Panc1 (cell line): Measurements from ENCODE around the gene ZFHX2. TPM values are rescaled to one million over a fixed set of nuclear protein-coding genes. Genes with fewer than 3 reads are reported as not detected.

Source experiments
- ATAC-seq: fragments of 200-7000 bp; cut with Tn5 transposase; 2 replicates; pipeline ENCODE4 v1.9.1; 2020; ENCODE audit warnings: mild to moderate bottlenecking, moderate library complexity
- BruUV-seq: library from RNA; stranded (reverse); fragments of 400-500 nt; replicated peaks from 2 replicates; lab custom pipeline; 2021; lab: Mats Ljungman, UMichigan
- CTCF ChIA-PET: fragments of 300-600 bp; sonication (Branson Sonifier 250); formaldehyde crosslinking; loops from one replicate; lab custom pipeline; 2022; ENCODE audit warnings: antibody characterized with exemption; lab: Charles Lee
- POLR2A ChIA-PET: fragments of 300-600 bp; sonication (Branson Sonifier 250); formaldehyde crosslinking; loops from one replicate; lab custom pipeline; 2022; ENCODE audit warnings: antibody characterized with exemption; lab: Charles Lee
- DNase-seq: peaks from one replicate; pipeline ENCODE4 v3.0.0-alpha.2; 2010; ENCODE audit warnings: low read depth, low spot score
- H3K27ac ChIP-seq: 2 replicates; pipeline ENCODE4 v1.5.1; 2011; ENCODE audit warnings: mild to moderate bottlenecking, low read length, inconsistent platforms
- H3K27me3 ChIP-seq: fragments of 200-500 bp; sonication (Bioruptor generic); 2 replicates; pipeline ENCODE4 v1.6.0; 2014; ENCODE audit warnings: low read length, inconsistent platforms; ENCODE audit not compliant: control insufficient read depth, insufficient read depth
- H3K36me3 ChIP-seq: fragments of 200-500 bp; sonication (Bioruptor generic); 2 replicates; pipeline ENCODE4 v1.5.1; 2014; ENCODE audit warnings: inconsistent platforms, mild to moderate bottlenecking, low read length, moderate library complexity; ENCODE audit not compliant: control insufficient read depth, insufficient read depth
- H3K4me1 ChIP-seq: 2 replicates; pipeline ENCODE4 v1.5.1; 2011; ENCODE audit warnings: inconsistent platforms, mild to moderate bottlenecking, low read length, moderate library complexity; ENCODE audit not compliant: control insufficient read depth, insufficient read depth
- H3K4me3 ChIP-seq, 2 experiments: 2 replicates each; pipeline ENCODE4 v1.5.1; 2011 to 2012; ENCODE audit warnings: low read depth in 2 of 2, low read length in 2 of 2, mild to moderate bottlenecking in 2 of 2, inconsistent platforms in 1 of 2, moderate library complexity in 1 of 2
- H3K9me3 ChIP-seq: fragments of 200-500 bp; sonication (Bioruptor generic); 2 replicates; pipeline ENCODE4 v1.5.1; 2014; ENCODE audit warnings: low read depth, mild to moderate bottlenecking, inconsistent platforms, low read length, moderate library complexity; ENCODE audit not compliant: control insufficient read depth, insufficient read depth
- POLR2AphosphoS5 ChIP-seq: IDR thresholded peaks from 2 replicates; pipeline ENCODE4 v1.6.1; 2012; ENCODE audit warnings: mild to moderate bottlenecking, low read depth, low read length, moderate library complexity
- SIN3A ChIP-seq: IDR thresholded peaks from 2 replicates; pipeline ENCODE4 v1.6.1; 2012; ENCODE audit warnings: low read depth, mild to moderate bottlenecking, low read length, moderate library complexity, borderline replicate concordance; ENCODE audit not compliant: insufficient read depth
- TCF7L2 ChIP-seq: IDR thresholded peaks from 2 replicates; pipeline ENCODE4 v1.6.1; 2011; ENCODE audit warnings: mild to moderate bottlenecking, low read depth, low read length, inconsistent platforms
- in situ Hi-C: cut with HindIII; loops from 2 replicates; pipeline ENCODE4 v1.10.0; 2016; ENCODE audit warnings: low sequenced_read_pairs, low pct_unique_long_range_greater_than_20kb
- intact Hi-C: fragments of 100-400 bp; cut with micrococcal nuclease; formaldehyde crosslinking; loops from one replicate; pipeline ENCODE4 v1.10.0; 2022; ENCODE audit not compliant: unreplicated experiment
- total RNA-seq: library from RNA; stranded (reverse); gene quantifications from one replicate; pipeline ENCODE4 v1.2.1, GENCODE V29; 2021; ENCODE audit not compliant: unreplicated experiment
- TF ChIP-seq, protein P1 (sequence below), 2 experiments: IDR thresholded peaks; 2 replicates each; pipeline ENCODE4 v1.6.1; 2011 to 2012; ENCODE audit warnings: low read depth in 2 of 2, control low read depth in 1 of 2, low read length in 1 of 2, mild to moderate bottlenecking in 1 of 2, moderate library complexity in 1 of 2; ENCODE audit not compliant: insufficient read depth in 1 of 2
- TF ChIP-seq, protein P2 (sequence below): fragments of 450-650 bp; IDR thresholded peaks from 2 replicates; pipeline ENCODE4 v1.5.1; 2017; ENCODE audit warnings: mild to moderate bottlenecking

Gene ZFHX2
- total RNA-seq, 1 experiment from 2014 or later = 2.4 TPM

DNA sequence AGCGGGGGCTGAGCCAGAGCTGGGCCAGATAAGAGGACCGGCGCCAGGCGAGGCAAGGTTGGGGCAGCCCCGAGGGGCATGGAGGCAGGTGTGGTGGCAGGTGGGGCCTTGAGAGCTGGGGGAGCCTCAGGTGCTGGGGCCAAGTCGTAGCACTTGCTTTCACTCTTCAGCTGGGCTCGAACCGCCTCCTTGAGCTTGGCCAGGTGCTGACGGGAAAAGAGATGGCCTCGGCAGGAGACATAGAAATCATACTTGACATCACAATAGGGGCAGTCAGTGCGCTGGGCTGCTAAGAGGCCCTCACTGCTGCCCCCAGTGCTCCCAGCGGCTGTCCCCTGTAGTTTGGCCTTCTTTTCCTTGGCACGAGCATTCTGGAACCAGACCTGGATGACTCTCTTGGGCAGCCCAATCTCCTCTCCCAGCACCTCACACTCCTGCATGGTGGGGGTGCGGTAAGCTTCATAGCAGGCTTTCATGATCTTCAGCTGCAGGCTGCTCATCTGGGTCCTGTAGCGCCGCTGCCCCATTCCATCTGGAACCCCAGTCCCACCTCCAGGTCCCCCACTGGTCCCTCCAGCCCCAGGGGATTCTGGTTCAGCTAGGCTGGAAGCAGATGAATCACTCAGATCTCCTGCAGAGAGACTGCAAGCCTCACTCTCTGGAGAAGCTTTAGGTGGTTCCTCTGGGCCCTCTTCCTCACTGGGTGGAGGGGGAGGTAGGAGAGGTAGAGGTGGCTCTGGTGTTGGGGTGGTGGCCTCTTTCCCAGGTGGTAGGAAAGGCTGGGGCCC, 28.1 kb downstream of the ZFHX2 start:
- no peaks in the 10 kb centered on the region for H3K27me3 ChIP-seq
- in situ Hi-C loops = no loop called here
- H3K4me1 ChIP-seq = no peaks in the 10 kb centered on the region
- H3K4me3 ChIP-seq = no peak overlapping the region
- 0 out of 2 replicates have a peak, but pooled peaks have one; percentile 30 for ATAC-seq
- ChIA-PET POLR2A (no interaction called here), CTCF (no interaction called here)
- intact Hi-C loops = no loop called here
- DNase-seq = no peak
- no peaks in the 10 kb centered on the region for H3K36me3 ChIP-seq
- TF ChIP-seq SIN3A = no peak
- TF ChIP-seq, protein P1, sequence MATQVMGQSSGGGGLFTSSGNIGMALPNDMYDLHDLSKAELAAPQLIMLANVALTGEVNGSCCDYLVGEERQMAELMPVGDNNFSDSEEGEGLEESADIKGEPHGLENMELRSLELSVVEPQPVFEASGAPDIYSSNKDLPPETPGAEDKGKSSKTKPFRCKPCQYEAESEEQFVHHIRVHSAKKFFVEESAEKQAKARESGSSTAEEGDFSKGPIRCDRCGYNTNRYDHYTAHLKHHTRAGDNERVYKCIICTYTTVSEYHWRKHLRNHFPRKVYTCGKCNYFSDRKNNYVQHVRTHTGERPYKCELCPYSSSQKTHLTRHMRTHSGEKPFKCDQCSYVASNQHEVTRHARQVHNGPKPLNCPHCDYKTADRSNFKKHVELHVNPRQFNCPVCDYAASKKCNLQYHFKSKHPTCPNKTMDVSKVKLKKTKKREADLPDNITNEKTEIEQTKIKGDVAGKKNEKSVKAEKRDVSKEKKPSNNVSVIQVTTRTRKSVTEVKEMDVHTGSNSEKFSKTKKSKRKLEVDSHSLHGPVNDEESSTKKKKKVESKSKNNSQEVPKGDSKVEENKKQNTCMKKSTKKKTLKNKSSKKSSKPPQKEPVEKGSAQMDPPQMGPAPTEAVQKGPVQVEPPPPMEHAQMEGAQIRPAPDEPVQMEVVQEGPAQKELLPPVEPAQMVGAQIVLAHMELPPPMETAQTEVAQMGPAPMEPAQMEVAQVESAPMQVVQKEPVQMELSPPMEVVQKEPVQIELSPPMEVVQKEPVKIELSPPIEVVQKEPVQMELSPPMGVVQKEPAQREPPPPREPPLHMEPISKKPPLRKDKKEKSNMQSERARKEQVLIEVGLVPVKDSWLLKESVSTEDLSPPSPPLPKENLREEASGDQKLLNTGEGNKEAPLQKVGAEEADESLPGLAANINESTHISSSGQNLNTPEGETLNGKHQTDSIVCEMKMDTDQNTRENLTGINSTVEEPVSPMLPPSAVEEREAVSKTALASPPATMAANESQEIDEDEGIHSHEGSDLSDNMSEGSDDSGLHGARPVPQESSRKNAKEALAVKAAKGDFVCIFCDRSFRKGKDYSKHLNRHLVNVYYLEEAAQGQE (IDR thresholded peaks at IDR 0.05; ENCODE audit: insufficient read depth in 1 of 2, low read depth in 2 of 2, low read length in 1 of 2) = no peak
- no peak for TF ChIP-seq TCF7L2
- TF ChIP-seq, protein P2, sequence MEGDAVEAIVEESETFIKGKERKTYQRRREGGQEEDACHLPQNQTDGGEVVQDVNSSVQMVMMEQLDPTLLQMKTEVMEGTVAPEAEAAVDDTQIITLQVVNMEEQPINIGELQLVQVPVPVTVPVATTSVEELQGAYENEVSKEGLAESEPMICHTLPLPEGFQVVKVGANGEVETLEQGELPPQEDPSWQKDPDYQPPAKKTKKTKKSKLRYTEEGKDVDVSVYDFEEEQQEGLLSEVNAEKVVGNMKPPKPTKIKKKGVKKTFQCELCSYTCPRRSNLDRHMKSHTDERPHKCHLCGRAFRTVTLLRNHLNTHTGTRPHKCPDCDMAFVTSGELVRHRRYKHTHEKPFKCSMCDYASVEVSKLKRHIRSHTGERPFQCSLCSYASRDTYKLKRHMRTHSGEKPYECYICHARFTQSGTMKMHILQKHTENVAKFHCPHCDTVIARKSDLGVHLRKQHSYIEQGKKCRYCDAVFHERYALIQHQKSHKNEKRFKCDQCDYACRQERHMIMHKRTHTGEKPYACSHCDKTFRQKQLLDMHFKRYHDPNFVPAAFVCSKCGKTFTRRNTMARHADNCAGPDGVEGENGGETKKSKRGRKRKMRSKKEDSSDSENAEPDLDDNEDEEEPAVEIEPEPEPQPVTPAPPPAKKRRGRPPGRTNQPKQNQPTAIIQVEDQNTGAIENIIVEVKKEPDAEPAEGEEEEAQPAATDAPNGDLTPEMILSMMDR = no peak
- BruUV-seq = no TSS peak
- no peaks in the 10 kb centered on the region for H3K9me3 ChIP-seq
- no peak overlapping the region for H3K27ac ChIP-seq

DNA sequence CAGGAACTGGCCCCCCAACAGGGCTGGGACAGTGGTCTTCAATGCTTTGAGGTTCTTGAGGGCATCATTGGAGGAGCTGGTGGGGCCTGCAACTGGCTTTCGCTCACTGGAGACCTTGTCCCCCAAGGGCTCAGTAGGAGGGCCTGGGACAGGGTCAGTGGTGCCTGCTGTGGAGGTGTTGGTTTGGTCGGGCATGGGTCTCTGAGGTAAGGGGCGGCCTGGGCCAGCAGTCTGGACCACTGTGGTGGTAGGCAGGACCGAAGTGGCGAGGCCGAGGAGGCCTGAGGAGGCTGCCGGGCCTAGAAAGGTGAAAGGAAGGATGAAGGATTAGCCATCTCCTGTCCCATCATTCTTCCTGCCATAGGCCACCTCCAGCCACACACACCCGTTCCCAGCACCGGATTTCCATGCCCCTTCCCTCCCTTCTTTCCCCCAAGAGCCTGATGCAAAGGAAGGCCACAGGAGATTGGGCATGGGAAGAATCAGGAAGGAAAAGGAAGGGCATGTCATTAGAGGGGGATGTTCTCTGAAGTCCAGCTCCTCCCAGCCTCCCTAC, 28.8 kb downstream of the ZFHX2 start:
- Histone ChIP-seq H3K9me3 (no peaks in the 10 kb centered on the region), H3K27ac (no peak overlapping the region), H3K4me1 (no peaks in the 10 kb centered on the region), H3K4me3 (no peak overlapping the region), H3K27me3 (no peaks in the 10 kb centered on the region), H3K36me3 (no peaks in the 10 kb centered on the region)
- DNase-seq (no peak), ATAC-seq (no peak)
- intact Hi-C loops (no loop called here), in situ Hi-C loops (no loop called here)
- BruUV-seq = no TSS peak
- ChIA-PET POLR2A (no interaction called here), CTCF (no interaction called here)
- TF ChIP-seq POLR2AphosphoS5 = no peak
